GM18873 (cell line): ENCODE results near the gene SECISBP2L.
A peak's percentile ranks its signal among the peaks of the same experiment; 100 is the strongest.

Source experiments
- ATAC-seq: cut with Tn5 transposase; IDR thresholded peaks from one replicate; pipeline ENCODE4 v1.9.1; 2021; ENCODE audit warnings: mild to moderate bottlenecking, moderate library complexity, moderate number of reproducible peaks; ENCODE audit not compliant: unreplicated experiment, low FRiP score

The SECISBP2L gene

GRCh38 chr15:48967336-48967735 lies 78.9 kb downstream of the SECISBP2L start:
- no peak for ATAC-seq

- ATAC-seq: peak; percentile 83
Measured at GRCh38 chr15:48966595-48967301, 79.5 kb downstream of the SECISBP2L start.

- peak; percentile 63 for ATAC-seq
Measured at GRCh38 chr15:48965972-48966371, 80.3 kb downstream of the SECISBP2L start.

- ATAC-seq: no peak
Measured at GRCh38 chr15:48964898-48965297, 81.3 kb downstream of the SECISBP2L start.

GRCh38 chr15:48963524-48964113 lies 82.6 kb downstream of the SECISBP2L start, which contains the start of gene SHC4:
TSS of gene SHC4 (minus strand) at chr15:48963919. CDS start at chr15:48963015, 904 bp downstream.
- no peak for ATAC-seq

- no peak for ATAC-seq
Measured at GRCh38 chr15:48962662-48963523, 83.4 kb downstream of the SECISBP2L start.

GRCh38 chr15:48955967-48956366 lies 90.3 kb downstream of the SECISBP2L start:
- ATAC-seq: no peak

GRCh38 chr15:48955370-48955769 lies 90.9 kb downstream of the SECISBP2L start:
- ATAC-seq: no peak

GRCh38 chr15:48954538-48954937 lies 91.7 kb downstream of the SECISBP2L start:
- no peak for ATAC-seq

GRCh38 chr15:48946840-48947187 lies 99.4 kb downstream of the SECISBP2L start:
- no peak for ATAC-seq

GRCh38 chr15:48946074-48946839 lies 100.0 kb downstream of the SECISBP2L start:
- no peak for ATAC-seq

GRCh38 chr15:48945386-48945785 lies 100.9 kb downstream of the SECISBP2L start:
- no peak for ATAC-seq

- ATAC-seq: no peak
Measured at GRCh38 chr15:48941904-48942303, 104.3 kb downstream of the SECISBP2L start.

GRCh38 chr15:48940508-48940907 lies 105.7 kb downstream of the SECISBP2L start:
- peak; percentile 98 for ATAC-seq

- no peak for ATAC-seq
Measured at GRCh38 chr15:48939648-48940047, 106.6 kb downstream of the SECISBP2L start.
